Neural cell (in vitro differentiated cells): ENCODE measurements around the gene MTHFD1. TPM values are rescaled to one million over a fixed set of nuclear protein-coding genes. Genes with fewer than 3 reads are reported as not detected.

Experiments
- H2AFZ ChIP-seq: fragments of 200-600, 300-800 bp; sonication (generic), shearing (Covaris generic); 2 replicates; pipeline ENCODE4 v1.6.0; 2014; ENCODE audit warnings: low read depth, mild to moderate bottlenecking, antibody characterized with exemption, low read length, moderate library complexity
- H3F3A ChIP-seq: fragments of 200-600 bp; shearing (Covaris generic); 2 replicates; pipeline ENCODE4 v1.6.1; 2016; ENCODE audit warnings: mild to moderate bottlenecking, moderate library complexity, mixed read lengths, antibody characterized with exemption, low read length; ENCODE audit not compliant: insufficient read depth, poor library complexity, severe bottlenecking
- H3K27ac ChIP-seq: fragments of 200-600, 300-800 bp; sonication (generic), shearing (Covaris generic); 2 replicates; pipeline ENCODE4 v1.5.1; 2014; ENCODE audit warnings: mild to moderate bottlenecking, low read length, moderate library complexity
- H3K27me3 ChIP-seq: fragments of 300-800, 200-600 bp; sonication (generic), shearing (Covaris generic); 2 replicates; pipeline ENCODE4 v1.6.0; 2014; ENCODE audit warnings: mild to moderate bottlenecking, low read depth, low read length, moderate library complexity; ENCODE audit not compliant: insufficient read depth
- H3K36me3 ChIP-seq: fragments of 300-800, 200-600 bp; sonication (generic), shearing (Covaris generic); 2 replicates; pipeline ENCODE4 v1.5.1; 2014; ENCODE audit warnings: mild to moderate bottlenecking, antibody characterized with exemption, low read length, moderate library complexity; ENCODE audit not compliant: insufficient read depth
- H3K4me2 ChIP-seq: fragments of 300-800, 200-600 bp; sonication (generic), shearing (Covaris generic); 2 replicates; pipeline ENCODE4 v1.6.0; 2014; ENCODE audit warnings: mild to moderate bottlenecking, low read length
- H3K4me3 ChIP-seq: fragments of 300-800, 200-600 bp; sonication (generic), shearing (Covaris generic); 2 replicates; pipeline ENCODE4 v1.5.1; 2014; ENCODE audit warnings: mild to moderate bottlenecking, low read length, moderate library complexity
- H3K79me2 ChIP-seq: fragments of 200-600 bp; shearing (Covaris generic); replicated peaks from 2 replicates; pipeline ENCODE4 v1.6.0; 2014; ENCODE audit warnings: mild to moderate bottlenecking, low read length, moderate library complexity; ENCODE audit not compliant: insufficient read depth
- H3K9ac ChIP-seq: fragments of 300-800, 200-600 bp; sonication (generic), shearing (Covaris generic); 2 replicates; pipeline ENCODE4 v1.6.1; 2016; ENCODE audit warnings: mild to moderate bottlenecking, low read length, mixed read lengths
- H3K9me2 ChIP-seq: fragments of 200-600 bp; shearing (Covaris generic); 2 replicates; pipeline ENCODE4 v1.6.1; 2016; ENCODE audit warnings: mild to moderate bottlenecking, low read length, mixed read lengths; ENCODE audit not compliant: insufficient read depth
- H3K9me3 ChIP-seq: fragments of 200-600, 300-800 bp; sonication (generic), shearing (Covaris generic); 2 replicates; pipeline ENCODE4 v1.6.1; 2016; ENCODE audit warnings: mild to moderate bottlenecking, mixed run types, low read length, moderate library complexity, mixed read lengths
- H4K20me1 ChIP-seq: fragments of 200-600 bp; shearing (Covaris generic); 2 replicates; pipeline ENCODE4 v1.6.1; 2016; ENCODE audit warnings: mild to moderate bottlenecking, mixed run types; ENCODE audit not compliant: insufficient read depth
- EP300 ChIP-seq: fragments of 450-650 bp; conservative IDR thresholded peaks from 2 replicates; pipeline ENCODE4 v1.6.1; 2014; ENCODE audit warnings: antibody characterized with exemption, mild to moderate bottlenecking, moderate library complexity; ENCODE audit not compliant: poor library complexity, severe bottlenecking
- EZH2 ChIP-seq: fragments of 200-600, 300-800 bp; shearing (Covaris generic), sonication (generic); IDR thresholded peaks from 2 replicates; pipeline ENCODE4 v1.6.1; 2014; ENCODE audit warnings: antibody characterized with exemption, low read length, borderline replicate concordance, mild to moderate bottlenecking; ENCODE audit not compliant: insufficient read depth, poor library complexity, severe bottlenecking
- MXI1 ChIP-seq: fragments of 450-650 bp; conservative IDR thresholded peaks from 2 replicates; pipeline ENCODE4 v1.6.1; 2014; ENCODE audit warnings: antibody characterized with exemption, mild to moderate bottlenecking; ENCODE audit not compliant: poor library complexity, severe bottlenecking
- POLR2AphosphoS5 ChIP-seq: IDR thresholded peaks from 2 replicates; pipeline ENCODE4 v1.6.1; 2012
- RAD21 ChIP-seq: fragments of 450-650 bp; conservative IDR thresholded peaks from 2 replicates; pipeline ENCODE4 v1.6.1; 2014; ENCODE audit warnings: antibody characterized with exemption, mild to moderate bottlenecking, moderate library complexity
- SMC3 ChIP-seq: fragments of 450-650 bp; conservative IDR thresholded peaks from 2 replicates; pipeline ENCODE4 v1.6.1; 2014; ENCODE audit warnings: antibody characterized with exemption, mild to moderate bottlenecking, moderate library complexity; ENCODE audit not compliant: poor library complexity
- TAF1 ChIP-seq: IDR thresholded peaks from 2 replicates; pipeline ENCODE4 v1.6.1; 2012; ENCODE audit warnings: low read depth
- polyA plus RNA-seq: library from polyadenylated mRNA; depleted of rRNA; stranded (reverse); fragments of >200 nt; gene quantifications from 2 replicates; pipeline ENCODE4 v1.2.3, GENCODE V29; 2014
- TF ChIP-seq, protein P1 (sequence below): IDR thresholded peaks from 2 replicates; pipeline ENCODE4 v1.6.1; 2012; ENCODE audit warnings: borderline replicate concordance
- TF ChIP-seq, protein P2 (sequence below): fragments of 450-650 bp; IDR thresholded peaks from 2 replicates; pipeline ENCODE4 v1.5.1; 2014; ENCODE audit warnings: antibody characterized with exemption, mild to moderate bottlenecking, moderate library complexity; ENCODE audit not compliant: poor library complexity, severe bottlenecking

The MTHFD1 gene
- polyA plus RNA-seq, 1 donor from 2014 or later: 5.4 TPM

DNA sequence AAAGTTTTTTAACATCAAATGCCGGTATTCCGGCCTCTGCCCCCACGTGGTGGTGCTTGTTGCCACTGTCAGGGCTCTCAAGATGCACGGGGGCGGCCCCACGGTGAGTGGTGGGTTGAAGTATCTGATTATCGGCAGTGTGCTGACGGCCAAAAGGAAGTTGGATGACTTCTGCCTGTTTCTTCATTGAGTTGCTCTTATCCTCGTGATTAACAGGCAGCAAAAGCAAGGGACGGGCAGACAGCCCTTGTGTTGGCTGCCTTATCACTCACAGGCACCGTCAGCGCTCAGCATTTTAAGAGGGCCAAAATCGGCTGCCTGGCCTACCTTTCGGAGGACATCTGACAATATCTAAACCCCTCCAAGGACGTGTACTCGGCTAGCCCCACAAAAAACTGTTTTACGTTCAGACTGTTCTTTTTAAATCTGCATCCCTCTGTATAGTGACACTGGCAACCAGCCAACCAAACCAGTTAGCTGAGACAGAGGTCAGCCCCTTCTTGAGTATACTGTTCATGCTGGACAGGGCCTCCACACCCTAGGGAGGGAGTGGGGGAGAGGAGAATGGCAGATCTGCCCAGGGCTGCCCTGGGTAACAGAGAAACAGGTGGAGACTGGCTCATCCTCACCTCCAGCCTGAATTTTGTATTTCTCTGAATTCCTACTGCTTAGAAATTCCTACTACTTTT lies 54.3 kb downstream of the MTHFD1 start:
- Histone ChIP-seq H3K27me3 (no peaks in the 10 kb centered on the region), H3K9ac (no peak overlapping the region), H4K20me1 (no peaks in the 10 kb centered on the region), H3K4me3 (no peak overlapping the region), H3K4me2 (no peak overlapping the region), H2AFZ (no peak overlapping the region), H3K9me3 (no peaks in the 10 kb centered on the region), H3K79me2 (no peaks in the 10 kb centered on the region), H3K27ac (no peak overlapping the region), H3K9me2 (no peaks in the 10 kb centered on the region), H3K36me3 (no peaks in the 10 kb centered on the region), H3F3A (no peaks in the 10 kb centered on the region)
- no peak for TF ChIP-seq RAD21
- TF ChIP-seq MXI1: no peak
- no peak for TF ChIP-seq EP300
- TF ChIP-seq, protein P1, sequence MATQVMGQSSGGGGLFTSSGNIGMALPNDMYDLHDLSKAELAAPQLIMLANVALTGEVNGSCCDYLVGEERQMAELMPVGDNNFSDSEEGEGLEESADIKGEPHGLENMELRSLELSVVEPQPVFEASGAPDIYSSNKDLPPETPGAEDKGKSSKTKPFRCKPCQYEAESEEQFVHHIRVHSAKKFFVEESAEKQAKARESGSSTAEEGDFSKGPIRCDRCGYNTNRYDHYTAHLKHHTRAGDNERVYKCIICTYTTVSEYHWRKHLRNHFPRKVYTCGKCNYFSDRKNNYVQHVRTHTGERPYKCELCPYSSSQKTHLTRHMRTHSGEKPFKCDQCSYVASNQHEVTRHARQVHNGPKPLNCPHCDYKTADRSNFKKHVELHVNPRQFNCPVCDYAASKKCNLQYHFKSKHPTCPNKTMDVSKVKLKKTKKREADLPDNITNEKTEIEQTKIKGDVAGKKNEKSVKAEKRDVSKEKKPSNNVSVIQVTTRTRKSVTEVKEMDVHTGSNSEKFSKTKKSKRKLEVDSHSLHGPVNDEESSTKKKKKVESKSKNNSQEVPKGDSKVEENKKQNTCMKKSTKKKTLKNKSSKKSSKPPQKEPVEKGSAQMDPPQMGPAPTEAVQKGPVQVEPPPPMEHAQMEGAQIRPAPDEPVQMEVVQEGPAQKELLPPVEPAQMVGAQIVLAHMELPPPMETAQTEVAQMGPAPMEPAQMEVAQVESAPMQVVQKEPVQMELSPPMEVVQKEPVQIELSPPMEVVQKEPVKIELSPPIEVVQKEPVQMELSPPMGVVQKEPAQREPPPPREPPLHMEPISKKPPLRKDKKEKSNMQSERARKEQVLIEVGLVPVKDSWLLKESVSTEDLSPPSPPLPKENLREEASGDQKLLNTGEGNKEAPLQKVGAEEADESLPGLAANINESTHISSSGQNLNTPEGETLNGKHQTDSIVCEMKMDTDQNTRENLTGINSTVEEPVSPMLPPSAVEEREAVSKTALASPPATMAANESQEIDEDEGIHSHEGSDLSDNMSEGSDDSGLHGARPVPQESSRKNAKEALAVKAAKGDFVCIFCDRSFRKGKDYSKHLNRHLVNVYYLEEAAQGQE: no peak
- TF ChIP-seq TAF1: no peak
- TF ChIP-seq, protein P2, sequence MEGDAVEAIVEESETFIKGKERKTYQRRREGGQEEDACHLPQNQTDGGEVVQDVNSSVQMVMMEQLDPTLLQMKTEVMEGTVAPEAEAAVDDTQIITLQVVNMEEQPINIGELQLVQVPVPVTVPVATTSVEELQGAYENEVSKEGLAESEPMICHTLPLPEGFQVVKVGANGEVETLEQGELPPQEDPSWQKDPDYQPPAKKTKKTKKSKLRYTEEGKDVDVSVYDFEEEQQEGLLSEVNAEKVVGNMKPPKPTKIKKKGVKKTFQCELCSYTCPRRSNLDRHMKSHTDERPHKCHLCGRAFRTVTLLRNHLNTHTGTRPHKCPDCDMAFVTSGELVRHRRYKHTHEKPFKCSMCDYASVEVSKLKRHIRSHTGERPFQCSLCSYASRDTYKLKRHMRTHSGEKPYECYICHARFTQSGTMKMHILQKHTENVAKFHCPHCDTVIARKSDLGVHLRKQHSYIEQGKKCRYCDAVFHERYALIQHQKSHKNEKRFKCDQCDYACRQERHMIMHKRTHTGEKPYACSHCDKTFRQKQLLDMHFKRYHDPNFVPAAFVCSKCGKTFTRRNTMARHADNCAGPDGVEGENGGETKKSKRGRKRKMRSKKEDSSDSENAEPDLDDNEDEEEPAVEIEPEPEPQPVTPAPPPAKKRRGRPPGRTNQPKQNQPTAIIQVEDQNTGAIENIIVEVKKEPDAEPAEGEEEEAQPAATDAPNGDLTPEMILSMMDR: no peak
- TF ChIP-seq EZH2: no peak
- TF ChIP-seq POLR2AphosphoS5: no peak
- TF ChIP-seq SMC3: no peak

DNA sequence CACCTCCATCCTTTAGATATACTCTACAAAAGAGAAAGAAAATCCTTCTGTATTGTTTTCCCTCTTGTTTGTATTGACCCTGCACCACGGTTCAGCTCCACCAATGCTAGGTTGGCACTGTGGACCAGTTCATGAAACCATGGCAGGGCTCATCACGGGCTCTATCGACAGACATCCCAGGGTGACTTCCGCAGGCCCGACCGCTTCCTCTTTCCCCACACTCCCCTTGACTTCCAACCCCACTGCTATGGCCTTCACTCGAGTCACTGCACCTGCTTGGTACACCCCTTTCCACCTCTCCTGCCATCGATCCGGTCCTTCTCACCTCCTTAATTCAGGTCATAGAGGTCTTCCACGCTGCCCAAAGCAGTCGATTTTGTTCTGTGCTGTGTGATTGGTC lies 56.0 kb downstream of the MTHFD1 start:
- no peak overlapping the region for H3K27ac ChIP-seq
- H3K9ac ChIP-seq: no peak overlapping the region
- no peaks in the 10 kb centered on the region for H3K9me2 ChIP-seq
- no peaks in the 10 kb centered on the region for H4K20me1 ChIP-seq
- TF ChIP-seq, protein P2: no peak
- TF ChIP-seq, protein P1: no peak
- TF ChIP-seq EP300 (no peak), RAD21 (no peak), TAF1 (no peak), POLR2AphosphoS5 (no peak), SMC3 (no peak), MXI1 (no peak), EZH2 (no peak)
- no peak overlapping the region for H2AFZ ChIP-seq
- H3F3A ChIP-seq: no peaks in the 10 kb centered on the region
- no peaks in the 10 kb centered on the region for H3K79me2 ChIP-seq
- H3K4me3 ChIP-seq: no peak overlapping the region
- no peaks in the 10 kb centered on the region for H3K27me3 ChIP-seq
- no peaks in the 10 kb centered on the region for H3K9me3 ChIP-seq
- no peaks in the 10 kb centered on the region for H3K36me3 ChIP-seq
- no peak overlapping the region for H3K4me2 ChIP-seq
